ENCODE results near the gene FARSA.

Gene FARSA

DNA sequence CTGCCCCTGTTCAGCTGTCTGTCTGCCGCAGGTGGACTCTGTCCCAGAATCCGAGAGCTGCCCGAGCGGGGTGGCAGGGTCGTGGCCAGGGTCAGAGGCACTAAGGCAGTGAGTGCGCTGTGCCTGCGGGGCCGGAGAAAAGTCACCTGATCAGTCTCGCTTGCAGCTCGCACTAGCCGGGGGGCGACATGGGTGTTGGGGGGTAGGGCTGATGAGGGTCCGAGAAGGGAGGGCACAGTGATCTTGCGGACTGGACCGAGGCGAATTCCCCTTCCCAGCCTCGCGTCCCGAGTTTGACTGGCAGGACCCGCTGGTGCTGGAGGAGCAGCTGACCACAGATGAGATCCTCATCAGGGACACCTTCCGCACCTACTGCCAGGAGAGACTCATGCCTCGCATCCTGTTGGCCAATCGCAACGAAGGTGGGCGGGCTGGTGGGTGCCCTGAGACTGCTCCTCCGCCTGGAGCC lies 41.9 kb downstream of the FARSA start:
- TF ChIP-seq FOXP2 (optimal IDR thresholded peaks at IDR 0.05; ENCODE audit: borderline replicate concordance, extremely low read depth, extremely low read length, insufficient read depth) (no peak), POLR2AphosphoS5 (IDR thresholded peaks at IDR 0.05; ENCODE audit: low read depth, low read length) (no peak), SIN3A (IDR thresholded peaks at IDR 0.05; ENCODE audit: borderline replicate concordance, insufficient read depth, low read length) (no peak), TAF1 (IDR thresholded peaks at IDR 0.05; ENCODE audit: borderline replicate concordance, insufficient read depth, low read length) (no peak)
- TF ChIP-seq, protein P1, sequence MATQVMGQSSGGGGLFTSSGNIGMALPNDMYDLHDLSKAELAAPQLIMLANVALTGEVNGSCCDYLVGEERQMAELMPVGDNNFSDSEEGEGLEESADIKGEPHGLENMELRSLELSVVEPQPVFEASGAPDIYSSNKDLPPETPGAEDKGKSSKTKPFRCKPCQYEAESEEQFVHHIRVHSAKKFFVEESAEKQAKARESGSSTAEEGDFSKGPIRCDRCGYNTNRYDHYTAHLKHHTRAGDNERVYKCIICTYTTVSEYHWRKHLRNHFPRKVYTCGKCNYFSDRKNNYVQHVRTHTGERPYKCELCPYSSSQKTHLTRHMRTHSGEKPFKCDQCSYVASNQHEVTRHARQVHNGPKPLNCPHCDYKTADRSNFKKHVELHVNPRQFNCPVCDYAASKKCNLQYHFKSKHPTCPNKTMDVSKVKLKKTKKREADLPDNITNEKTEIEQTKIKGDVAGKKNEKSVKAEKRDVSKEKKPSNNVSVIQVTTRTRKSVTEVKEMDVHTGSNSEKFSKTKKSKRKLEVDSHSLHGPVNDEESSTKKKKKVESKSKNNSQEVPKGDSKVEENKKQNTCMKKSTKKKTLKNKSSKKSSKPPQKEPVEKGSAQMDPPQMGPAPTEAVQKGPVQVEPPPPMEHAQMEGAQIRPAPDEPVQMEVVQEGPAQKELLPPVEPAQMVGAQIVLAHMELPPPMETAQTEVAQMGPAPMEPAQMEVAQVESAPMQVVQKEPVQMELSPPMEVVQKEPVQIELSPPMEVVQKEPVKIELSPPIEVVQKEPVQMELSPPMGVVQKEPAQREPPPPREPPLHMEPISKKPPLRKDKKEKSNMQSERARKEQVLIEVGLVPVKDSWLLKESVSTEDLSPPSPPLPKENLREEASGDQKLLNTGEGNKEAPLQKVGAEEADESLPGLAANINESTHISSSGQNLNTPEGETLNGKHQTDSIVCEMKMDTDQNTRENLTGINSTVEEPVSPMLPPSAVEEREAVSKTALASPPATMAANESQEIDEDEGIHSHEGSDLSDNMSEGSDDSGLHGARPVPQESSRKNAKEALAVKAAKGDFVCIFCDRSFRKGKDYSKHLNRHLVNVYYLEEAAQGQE (IDR thresholded peaks at IDR 0.05; ENCODE audit: insufficient read depth in 1 of 2, low read depth in 2 of 2, low read length in 2 of 2): no peak

DNA sequence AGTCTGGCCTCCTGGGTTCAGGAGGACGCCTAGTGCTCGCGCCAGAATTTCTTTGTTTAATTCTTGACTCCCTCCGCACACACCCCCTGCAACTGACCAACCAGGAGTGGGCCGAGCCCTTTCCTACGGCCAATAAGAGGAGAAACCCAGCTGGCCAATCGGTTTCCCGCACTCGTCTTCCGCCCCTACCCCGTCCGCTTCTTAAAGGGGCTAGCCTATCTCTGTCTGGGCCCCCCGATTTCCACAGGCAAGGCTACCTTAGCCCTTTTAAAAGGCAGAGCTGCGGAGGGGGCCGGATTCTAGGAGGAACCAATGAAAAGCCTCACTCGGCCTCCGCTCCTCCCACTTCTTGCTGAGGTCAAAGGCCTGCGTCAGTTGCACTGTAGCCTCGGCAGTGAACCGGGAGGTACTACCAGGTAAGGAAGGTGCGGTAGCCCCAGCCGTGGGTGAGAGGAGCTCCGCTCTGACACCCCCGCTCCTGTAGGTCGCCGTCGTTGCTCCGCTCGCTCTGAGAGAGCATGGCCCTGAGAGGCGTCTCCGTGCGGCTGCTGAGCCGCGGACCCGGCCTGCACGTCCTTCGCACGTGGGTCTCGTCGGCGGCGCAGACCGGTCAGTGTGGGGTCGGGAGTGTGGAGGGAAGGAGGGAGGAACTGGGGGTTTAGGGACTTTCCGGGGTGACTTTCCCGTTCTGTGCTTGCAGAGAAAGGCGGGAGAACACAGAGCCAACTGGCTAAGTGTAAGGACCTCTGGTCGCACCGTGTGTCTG lies 42.5 kb downstream of the FARSA start, which contains the start of gene GCDH:
GCDH (plus strand) TSS at position 374 of the 766 bp plus-strand sequence; CDS start at position 519, 145 bp downstream.
- TF ChIP-seq FOXP2 (optimal IDR thresholded peaks at IDR 0.05; ENCODE audit: borderline replicate concordance, extremely low read depth, extremely low read length, insufficient read depth) (peak; percentile 57), TAF1 (IDR thresholded peaks at IDR 0.05; ENCODE audit: borderline replicate concordance, insufficient read depth, low read length) (no peak), POLR2AphosphoS5 (IDR thresholded peaks at IDR 0.05; ENCODE audit: low read depth, low read length) (peak; percentile 55; the same call in 1 of the 2 replicates), SIN3A (IDR thresholded peaks at IDR 0.05; ENCODE audit: borderline replicate concordance, insufficient read depth, low read length) (peak; percentile 93)
- TF ChIP-seq, protein P1 (IDR thresholded peaks at IDR 0.05; ENCODE audit: insufficient read depth in 1 of 2, low read depth in 2 of 2, low read length in 2 of 2): no peak

DNA sequence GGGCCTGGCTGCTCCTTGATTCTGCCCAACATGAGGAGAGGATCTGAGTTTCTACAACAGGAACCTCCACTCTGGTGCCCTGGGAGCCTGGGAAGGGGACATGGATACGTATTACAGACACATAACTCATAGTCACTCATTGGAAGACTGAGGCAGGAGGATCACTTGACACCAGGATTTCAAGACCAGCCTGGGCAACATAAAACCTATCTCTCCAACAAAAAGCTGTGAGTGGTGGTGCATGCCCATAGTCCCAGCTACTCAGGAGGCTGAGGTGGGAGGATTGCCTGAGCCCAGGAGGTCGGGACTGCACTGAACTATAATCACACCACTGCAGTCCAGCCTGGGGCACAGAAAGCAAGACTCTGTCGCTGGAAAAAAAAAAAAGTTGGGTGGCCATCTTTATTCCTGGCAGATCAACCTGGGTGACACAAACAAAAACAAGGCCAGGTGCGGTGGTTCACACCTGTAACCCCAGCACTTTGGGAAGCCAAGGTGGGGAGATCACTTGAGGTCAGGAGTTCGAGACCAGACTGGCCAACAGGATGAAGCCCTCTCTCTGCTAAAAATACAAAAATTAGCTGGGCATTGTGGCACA lies 45.4 kb downstream of the FARSA start:
- TF ChIP-seq TAF1 (IDR thresholded peaks at IDR 0.05; ENCODE audit: borderline replicate concordance, insufficient read depth, low read length) (no peak), SIN3A (IDR thresholded peaks at IDR 0.05; ENCODE audit: borderline replicate concordance, insufficient read depth, low read length) (no peak), FOXP2 (optimal IDR thresholded peaks at IDR 0.05; ENCODE audit: borderline replicate concordance, extremely low read depth, extremely low read length, insufficient read depth) (no peak), POLR2AphosphoS5 (IDR thresholded peaks at IDR 0.05; ENCODE audit: low read depth, low read length) (no peak)
- TF ChIP-seq, protein P1 (IDR thresholded peaks at IDR 0.05; ENCODE audit: insufficient read depth in 1 of 2, low read depth in 2 of 2, low read length in 2 of 2): no peak

DNA sequence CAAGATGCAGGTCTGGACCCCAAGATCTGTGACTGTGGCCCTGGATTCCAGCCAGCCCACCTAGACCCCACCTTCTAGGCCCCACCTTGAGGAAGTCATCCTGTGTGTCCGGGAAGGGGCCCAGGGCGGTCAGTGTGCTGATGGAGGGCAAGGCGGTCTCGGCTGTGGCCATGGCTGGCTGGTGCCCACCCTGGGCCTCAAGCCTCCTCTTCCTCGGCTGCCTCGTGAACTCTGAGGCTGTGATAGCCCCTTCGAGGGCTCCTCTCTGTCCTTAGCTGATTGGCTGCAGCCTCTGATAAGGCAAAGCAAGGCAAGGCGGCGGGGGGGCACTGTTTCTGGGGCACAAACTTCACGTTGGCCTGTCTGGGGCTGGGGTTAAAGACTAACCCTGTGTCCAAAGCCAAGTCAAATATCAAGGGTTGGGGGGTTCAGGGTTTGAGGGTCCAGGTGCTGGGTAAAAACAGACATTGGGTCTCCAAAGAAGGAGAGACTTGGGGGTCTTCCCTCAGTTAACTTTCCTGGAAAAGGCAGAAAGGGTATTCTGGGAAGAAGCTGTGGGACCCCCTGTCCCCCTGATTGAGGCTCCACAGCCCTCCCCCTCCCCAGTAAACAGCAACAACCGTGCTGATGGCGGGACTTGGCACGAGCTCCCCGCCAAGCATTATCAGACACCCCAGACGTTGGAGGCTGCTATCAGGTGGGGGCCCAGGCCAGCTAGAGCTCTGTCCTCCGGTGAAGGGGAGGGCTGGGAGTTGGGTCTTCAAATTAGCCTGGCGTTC lies 46.4 kb downstream of the FARSA start, which contains the start of gene KLF1:
KLF1 (minus strand) TSS at position 233 of the 779 bp plus-strand sequence; CDS start at position 172, 61 bp downstream.
- TF ChIP-seq SIN3A (IDR thresholded peaks at IDR 0.05; ENCODE audit: borderline replicate concordance, insufficient read depth, low read length) (no peak), POLR2AphosphoS5 (IDR thresholded peaks at IDR 0.05; ENCODE audit: low read depth, low read length) (no peak), FOXP2 (optimal IDR thresholded peaks at IDR 0.05; ENCODE audit: borderline replicate concordance, extremely low read depth, extremely low read length, insufficient read depth) (no peak), TAF1 (IDR thresholded peaks at IDR 0.05; ENCODE audit: borderline replicate concordance, insufficient read depth, low read length) (no peak)
- TF ChIP-seq, protein P1 (IDR thresholded peaks at IDR 0.05; ENCODE audit: insufficient read depth in 1 of 2, low read depth in 2 of 2, low read length in 2 of 2): no peak
